Measurements from ENCODE around the gene AP3D1. TPM values are rescaled to one million over a fixed set of nuclear protein-coding genes. Genes with fewer than 3 reads are reported as not detected.

The AP3D1 gene
- total and polyA plus RNA-seq, 9 of the 15 experiments (the other 6 are each of a cell fraction or from before 2014, with no cell fraction given) = 1.2 to 86.1 (median 35.9) TPM

- TF ChIP-seq ATF2 (CRISPR knock-in tag; IDR thresholded peaks at IDR 0.05) = no peak
- TF ChIP-seq, protein P1, sequence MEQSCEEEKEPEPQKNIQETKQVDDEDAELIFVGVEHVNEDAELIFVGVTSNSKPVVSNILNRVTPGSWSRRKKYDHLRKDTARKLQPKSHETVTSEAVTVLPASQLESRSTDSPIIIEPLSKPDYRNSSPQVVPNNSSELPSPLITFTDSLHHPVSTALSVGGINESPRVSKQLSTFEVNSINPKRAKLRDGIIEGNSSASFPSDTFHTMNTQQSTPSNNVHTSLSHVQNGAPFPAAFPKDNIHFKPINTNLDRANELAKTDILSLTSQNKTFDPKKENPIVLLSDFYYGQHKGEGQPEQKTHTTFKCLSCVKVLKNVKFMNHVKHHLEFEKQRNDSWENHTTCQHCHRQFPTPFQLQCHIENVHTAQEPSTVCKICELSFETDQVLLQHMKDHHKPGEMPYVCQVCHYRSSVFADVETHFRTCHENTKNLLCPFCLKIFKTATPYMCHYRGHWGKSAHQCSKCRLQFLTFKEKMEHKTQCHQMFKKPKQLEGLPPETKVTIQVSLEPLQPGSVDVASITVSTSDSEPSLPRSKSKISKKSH (CRISPR knock-in tag; IDR thresholded peaks at IDR 0.05) = no peak
These were observed 24.4 kb upstream of the AP3D1 start (continued) for GRCh38 chr19:2175742-2176141.

DNA sequence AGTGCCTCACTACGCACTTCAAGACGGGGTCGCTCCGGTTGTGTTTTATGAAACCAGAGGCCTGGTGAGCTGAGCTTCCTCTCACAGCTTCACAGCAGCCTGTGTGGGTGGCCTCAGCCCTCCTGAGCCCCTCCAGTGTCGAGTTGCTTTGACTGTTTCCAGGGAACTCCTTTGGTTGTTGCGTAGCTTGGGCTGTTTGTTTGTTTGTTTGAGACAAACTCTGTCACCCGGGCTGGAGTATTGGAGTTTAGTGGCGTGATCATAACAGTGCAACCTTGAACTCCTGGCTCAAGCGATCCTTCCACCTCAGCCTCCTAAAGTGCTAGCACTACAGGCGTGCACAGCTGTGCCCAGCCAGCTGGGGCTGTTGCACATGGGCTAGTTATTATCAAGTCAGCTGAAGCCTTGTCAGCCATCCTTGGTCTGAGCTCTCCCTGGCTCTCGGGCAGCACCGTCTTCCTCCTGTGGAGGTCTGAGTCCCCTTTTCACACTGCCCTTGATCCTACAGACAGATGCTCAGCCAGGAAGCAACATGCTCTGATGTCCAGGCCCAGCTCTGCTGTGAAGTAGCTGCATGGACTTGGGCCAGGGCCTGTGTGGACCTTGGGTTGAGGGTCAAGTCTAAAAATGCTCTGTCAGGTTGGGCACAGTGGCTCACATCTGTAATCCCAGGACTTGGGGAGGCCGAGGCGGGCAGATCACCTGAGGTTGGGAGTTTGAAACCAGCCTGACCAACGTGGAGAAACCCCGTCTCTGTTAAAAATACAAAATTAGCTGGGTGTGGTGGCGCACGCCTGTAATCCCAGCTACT, 22.6 kb upstream of the AP3D1 start:
- TF ChIP-seq, protein P2, sequence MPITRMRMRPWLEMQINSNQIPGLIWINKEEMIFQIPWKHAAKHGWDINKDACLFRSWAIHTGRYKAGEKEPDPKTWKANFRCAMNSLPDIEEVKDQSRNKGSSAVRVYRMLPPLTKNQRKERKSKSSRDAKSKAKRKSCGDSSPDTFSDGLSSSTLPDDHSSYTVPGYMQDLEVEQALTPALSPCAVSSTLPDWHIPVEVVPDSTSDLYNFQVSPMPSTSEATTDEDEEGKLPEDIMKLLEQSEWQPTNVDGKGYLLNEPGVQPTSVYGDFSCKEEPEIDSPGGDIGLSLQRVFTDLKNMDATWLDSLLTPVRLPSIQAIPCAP (CRISPR knock-in tag; IDR thresholded peaks at IDR 0.05; ENCODE audit: borderline replicate concordance) = no peak
- TF ChIP-seq ZNF408 (CRISPR knock-in tag; IDR thresholded peaks at IDR 0.05; ENCODE audit: low read depth) = no peak
- 92% methylated on average over 18 of the region's 18 CpGs for WGBS (ENCODE audit: insufficient coverage, low coverage, missing lambda C conversion rate)
- Histone ChIP-seq H3K4me3 (no peak overlapping the region), H3K79me2 (ENCODE audit: control insufficient read depth, insufficient read depth, low read length) (peaks cover 97% of the 10 kb centered on the region), H4K20me1 (replicated peaks; ENCODE audit: control insufficient read depth, insufficient read depth, low read length) (peaks cover 67% of the 10 kb centered on the region), H3K27ac (ENCODE audit: extremely low read depth, low read depth, low read length) (peak overlapping the region; percentile 13; the same call in 1 of the 3 replicates), H3K4me1 (replicated peaks in 1 of 2; ENCODE audit: control insufficient read depth in 2 of 2, insufficient read depth in 2 of 2, low read length in 2 of 2) (peaks cover 41 to 72% of the 10 kb centered on the region in 2 experiments), H3K27me3 (ENCODE audit: control insufficient read depth in 2 of 2, insufficient read depth in 2 of 2, low read length in 2 of 2) (no peaks in the 10 kb centered on the region), H3K9me3 (replicated peaks; ENCODE audit: control insufficient read depth, insufficient read depth, low read depth, low read length) (no peaks in the 10 kb centered on the region), H3K9me1 (ENCODE audit: control insufficient read depth, insufficient read depth, low read length) (peaks cover 17% of the 10 kb centered on the region), H3K36me3 (ENCODE audit: control insufficient read depth, insufficient read depth, low read length) (peaks cover 53% of the 10 kb centered on the region; the same call in 2 of the 3 replicates), H2AFZ (ENCODE audit: low read depth, low read length) (no peak overlapping the region), H3K4me2 (ENCODE audit: insufficient read depth, low read length) (no peak overlapping the region), H3K9ac (ENCODE audit: insufficient read depth in 1 of 2, low read depth in 2 of 2, low read length in 2 of 2) (peak overlapping the region in 1 of 2 experiments; percentile 73; a peak in 2 of 4 replicates)
- no TSS peak for BruUV-seq (replicated peaks)
- POLR2A ChIA-PET = interaction anchor here (1.3 to 1.9 kb wide), 2 partner anchors 9 to 13 kb away, joined by 4 to 8 read pairs; no protein-coding TSS in a partner anchor
- intact Hi-C loops (cut with micrococcal nuclease) = no loop called here
- FAIRE-seq = no peak
- no peak for DNase-seq (ENCODE audit: extremely low read depth in 1 of 4, low spot score in 3 of 4)
- no peak for ATAC-seq
- CTCF ChIA-PET (ENCODE audit: low intra/inter-chr PET ratio) = no interaction called here
- in situ Hi-C loops (cut with MboI) = no loop called here
